DND-41 (cell line): ENCODE data around the gene DLST.

Experiments used
- EZH2 ChIP-seq: IDR thresholded peaks from 3 replicates; pipeline ENCODE4 v1.6.1; 2012; ENCODE audit warnings: borderline replicate concordance, low read depth, mild to moderate bottlenecking, moderate library complexity, low read length, inconsistent platforms; ENCODE audit not compliant: severe bottlenecking
- TF ChIP-seq, protein P1 (sequence below): IDR thresholded peaks from 2 replicates; pipeline ENCODE4 v1.5.1; 2012; ENCODE audit warnings: borderline replicate concordance, low read length, moderate library complexity, mild to moderate bottlenecking; ENCODE audit not compliant: poor library complexity, severe bottlenecking; ENCODE audit errors: extremely low read depth

DNA sequence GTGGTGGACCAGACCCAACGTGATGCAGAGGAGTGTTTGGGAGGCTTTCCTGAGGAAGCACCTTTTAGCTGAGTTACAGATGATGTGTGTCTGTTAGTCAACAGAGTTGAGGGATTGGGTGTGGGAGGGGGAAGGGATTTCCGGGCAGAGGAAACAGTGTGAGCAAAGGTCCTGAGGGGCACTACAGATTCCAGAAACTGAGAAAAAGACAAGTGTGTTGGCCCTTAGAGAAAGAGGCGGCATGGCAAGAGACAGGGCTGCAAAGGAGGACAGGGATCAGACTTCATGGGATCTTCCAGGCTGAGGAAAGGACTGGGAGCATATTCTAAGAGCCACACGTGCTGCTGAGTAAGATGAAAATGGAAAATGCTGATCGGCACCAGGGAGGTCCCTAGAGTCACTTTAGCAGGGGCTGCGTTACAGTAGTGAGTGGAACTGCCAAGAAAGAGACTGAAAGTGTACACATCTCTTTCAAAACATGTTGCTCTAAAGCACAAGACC lies 50.7 kb downstream of the DLST start:
- TF ChIP-seq, protein P1, sequence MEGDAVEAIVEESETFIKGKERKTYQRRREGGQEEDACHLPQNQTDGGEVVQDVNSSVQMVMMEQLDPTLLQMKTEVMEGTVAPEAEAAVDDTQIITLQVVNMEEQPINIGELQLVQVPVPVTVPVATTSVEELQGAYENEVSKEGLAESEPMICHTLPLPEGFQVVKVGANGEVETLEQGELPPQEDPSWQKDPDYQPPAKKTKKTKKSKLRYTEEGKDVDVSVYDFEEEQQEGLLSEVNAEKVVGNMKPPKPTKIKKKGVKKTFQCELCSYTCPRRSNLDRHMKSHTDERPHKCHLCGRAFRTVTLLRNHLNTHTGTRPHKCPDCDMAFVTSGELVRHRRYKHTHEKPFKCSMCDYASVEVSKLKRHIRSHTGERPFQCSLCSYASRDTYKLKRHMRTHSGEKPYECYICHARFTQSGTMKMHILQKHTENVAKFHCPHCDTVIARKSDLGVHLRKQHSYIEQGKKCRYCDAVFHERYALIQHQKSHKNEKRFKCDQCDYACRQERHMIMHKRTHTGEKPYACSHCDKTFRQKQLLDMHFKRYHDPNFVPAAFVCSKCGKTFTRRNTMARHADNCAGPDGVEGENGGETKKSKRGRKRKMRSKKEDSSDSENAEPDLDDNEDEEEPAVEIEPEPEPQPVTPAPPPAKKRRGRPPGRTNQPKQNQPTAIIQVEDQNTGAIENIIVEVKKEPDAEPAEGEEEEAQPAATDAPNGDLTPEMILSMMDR = no peak
- TF ChIP-seq EZH2 = no peak
